ENCODE measurements around the gene MYH7B.

GRCh38 chr20:34976286-34976685, 20.6 kb downstream of the MYH7B start:
- TF ChIP-seq, protein P1, sequence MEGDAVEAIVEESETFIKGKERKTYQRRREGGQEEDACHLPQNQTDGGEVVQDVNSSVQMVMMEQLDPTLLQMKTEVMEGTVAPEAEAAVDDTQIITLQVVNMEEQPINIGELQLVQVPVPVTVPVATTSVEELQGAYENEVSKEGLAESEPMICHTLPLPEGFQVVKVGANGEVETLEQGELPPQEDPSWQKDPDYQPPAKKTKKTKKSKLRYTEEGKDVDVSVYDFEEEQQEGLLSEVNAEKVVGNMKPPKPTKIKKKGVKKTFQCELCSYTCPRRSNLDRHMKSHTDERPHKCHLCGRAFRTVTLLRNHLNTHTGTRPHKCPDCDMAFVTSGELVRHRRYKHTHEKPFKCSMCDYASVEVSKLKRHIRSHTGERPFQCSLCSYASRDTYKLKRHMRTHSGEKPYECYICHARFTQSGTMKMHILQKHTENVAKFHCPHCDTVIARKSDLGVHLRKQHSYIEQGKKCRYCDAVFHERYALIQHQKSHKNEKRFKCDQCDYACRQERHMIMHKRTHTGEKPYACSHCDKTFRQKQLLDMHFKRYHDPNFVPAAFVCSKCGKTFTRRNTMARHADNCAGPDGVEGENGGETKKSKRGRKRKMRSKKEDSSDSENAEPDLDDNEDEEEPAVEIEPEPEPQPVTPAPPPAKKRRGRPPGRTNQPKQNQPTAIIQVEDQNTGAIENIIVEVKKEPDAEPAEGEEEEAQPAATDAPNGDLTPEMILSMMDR (IDR thresholded peaks at IDR 0.05): no peak
- TF ChIP-seq POLR2A (IDR thresholded peaks at IDR 0.05): no peak
